ENCODE results near the gene GRB2. TPM values are rescaled to one million over a fixed set of nuclear protein-coding genes. Genes with fewer than 3 reads are reported as not detected.
A peak's percentile ranks its signal among the peaks of the same experiment; 100 is the strongest.

The GRB2 gene
- total and polyA plus RNA-seq, 7 experiments from 2014 or later, result 112 to 167 (median 145) TPM

DNA sequence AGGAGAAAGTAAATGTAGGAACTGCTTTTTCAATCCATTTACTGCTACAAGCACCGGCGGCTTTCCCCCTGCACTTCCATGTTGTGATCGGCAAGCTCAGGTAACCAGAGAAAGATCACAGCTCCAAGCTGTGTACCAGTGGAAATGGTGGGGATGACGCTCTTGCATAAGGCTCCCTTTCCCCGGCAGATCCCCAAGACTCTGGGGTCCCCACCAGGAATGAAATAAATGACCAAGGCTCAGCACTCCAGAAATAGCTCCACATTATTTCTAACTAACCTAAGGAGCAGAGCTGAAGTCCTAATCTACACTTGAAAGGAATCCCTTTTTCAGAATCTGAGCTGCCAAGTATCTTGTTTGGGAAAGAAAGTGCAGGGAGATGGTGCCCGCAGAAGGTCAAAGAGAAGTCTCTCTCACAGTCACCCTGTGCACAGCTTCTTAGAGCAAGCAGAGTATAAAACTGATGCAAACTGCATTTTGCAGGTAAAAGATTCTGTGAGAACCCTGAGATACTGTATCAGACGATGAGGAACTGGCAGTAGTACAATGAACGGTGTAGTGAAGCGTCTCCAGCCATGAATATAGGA lies 11.1 kb downstream of the GRB2 start:
- DNase-seq, result no peak
- H3K4me1 ChIP-seq (ENCODE audit: control insufficient read depth in 2 of 2, insufficient read depth in 2 of 2, low read length in 2 of 2), result peaks cover 10 to 49% of the 10 kb centered on the region in 2 donors
- peak overlapping the region; percentile 55 for H3K4me3 ChIP-seq (ENCODE audit: low read length)
- peaks cover 64 to 93% (median 80%) of the 10 kb centered on the region in 7 donors for H3K4me1 Mint-ChIP-seq
- ChIA-PET CTCF (interaction anchor here (0.6 to 1.9 kb wide), 7 partner anchors 14 to 870 kb away, joined by 3 to 14 read pairs (median 4); no protein-coding TSS in a partner anchor), POLR2A (interaction anchor here (0.6 to 2.9 kb wide), 10 partner anchors 11 to 409 kb away, joined by 3 to 21 read pairs (median 4); partner anchors contain the start of genes GRB2, MRPL58 and SLC25A19)
- peaks cover 0 to 19% (median 16%) of the 10 kb centered on the region in 5 donors for H3K36me3 Mint-ChIP-seq
- H3K27ac Mint-ChIP-seq, result peak overlapping the region; percentile 45 to 93 (median 83)
- H3K9me3 Mint-ChIP-seq, result no peaks in the 10 kb centered on the region
- ATAC-seq, result peak; percentile 5
- H3K36me3 ChIP-seq (ENCODE audit: control insufficient read depth in 2 of 3, insufficient read depth in 3 of 3, low read length in 3 of 3), result peaks cover 0 to 10% (median 7%) of the 10 kb centered on the region in 3 experiments
- H3K27ac ChIP-seq (ENCODE audit: low read depth, low read length), result peak overlapping the region; percentile 48
- H3K27me3 Mint-ChIP-seq, result no peaks in the 10 kb centered on the region
- H3K9me3 ChIP-seq (ENCODE audit: control insufficient read depth in 2 of 3, low read length in 3 of 3), result no peaks in the 10 kb centered on the region
- H3K4me3 Mint-ChIP-seq, result peak overlapping the region; percentile 87 to 98 (median 93)
- intact Hi-C loops (cut with micrococcal nuclease), result loop anchor here in 1 of 2 donors (5.0 kb wide), 1 partner anchor 57 kb away; no protein-coding TSS in a partner anchor
- no peaks in the 10 kb centered on the region for H3K27me3 ChIP-seq (ENCODE audit: control insufficient read depth in 2 of 2, insufficient read depth in 2 of 2, low read length in 2 of 2)

DNA sequence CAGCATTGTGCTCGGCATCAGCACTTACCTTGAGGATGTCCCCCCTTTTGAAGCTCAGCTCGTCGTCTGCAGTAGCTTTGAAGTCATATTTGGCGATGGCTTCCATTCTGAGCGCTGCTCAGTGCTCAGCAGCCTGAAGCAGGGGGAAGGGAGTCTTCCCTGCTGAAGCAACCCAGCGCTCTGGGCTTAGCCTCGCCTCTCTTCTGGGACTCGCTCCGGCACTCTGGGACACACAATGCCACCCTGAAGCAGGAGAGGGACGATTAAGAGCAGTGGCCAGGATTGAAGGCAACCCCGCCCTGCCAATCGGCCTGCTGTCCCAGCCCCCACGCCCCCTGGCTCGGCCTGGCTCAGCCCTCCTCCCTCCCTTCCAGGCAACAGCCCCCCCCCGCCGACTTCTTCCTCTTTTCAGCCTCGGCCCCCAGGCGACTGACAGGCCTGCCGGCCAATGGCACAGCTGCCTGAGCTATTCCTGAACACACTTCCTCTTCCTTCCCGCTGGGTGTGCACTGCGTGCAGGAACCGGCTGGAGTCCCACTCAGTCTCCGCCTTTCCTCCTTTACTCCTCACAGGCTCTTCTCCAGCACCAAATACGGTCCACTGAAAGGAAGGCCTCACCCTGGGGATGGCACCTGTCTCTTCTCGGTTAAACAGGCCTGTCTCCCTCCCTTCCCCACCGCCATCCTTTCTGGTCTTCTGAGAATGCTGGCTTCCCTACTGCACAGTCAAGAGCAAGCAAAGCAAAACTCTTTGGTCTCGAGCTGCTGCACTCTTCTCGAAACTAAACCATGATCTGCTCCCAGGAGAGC lies 11.8 kb downstream of the GRB2 start:
- Histone ChIP-seq H3K4me3 (ENCODE audit: low read length) (peak overlapping the region; percentile 55), H3K27me3 (ENCODE audit: control insufficient read depth in 2 of 2, insufficient read depth in 2 of 2, low read length in 2 of 2) (no peaks in the 10 kb centered on the region), H3K4me1 (ENCODE audit: control insufficient read depth in 2 of 2, insufficient read depth in 2 of 2, low read length in 2 of 2) (peaks cover 11 to 49% of the 10 kb centered on the region in 2 donors), H3K36me3 (ENCODE audit: control insufficient read depth in 2 of 3, insufficient read depth in 3 of 3, low read length in 3 of 3) (peaks cover 0 to 10% (median 7%) of the 10 kb centered on the region in 3 experiments), H3K27ac (ENCODE audit: low read depth, low read length) (peak overlapping the region; percentile 48), H3K9me3 (ENCODE audit: control insufficient read depth in 2 of 3, low read length in 3 of 3) (no peaks in the 10 kb centered on the region)
- CTCF ChIA-PET, result interaction anchor here (0.6 to 1.9 kb wide), 8 partner anchors 14 to 871 kb away, joined by 3 to 14 read pairs (median 5); no protein-coding TSS in a partner anchor
- DNase-seq, result peak; percentile 50 to 79 (median 55)
- POLR2A ChIA-PET, result interaction anchor here (0.5 to 2.9 kb wide), 14 partner anchors 8 to 408 kb away, joined by 3 to 21 read pairs (median 4); partner anchors contain the start of genes GRB2 and SLC25A19
- H3K4me3 Mint-ChIP-seq, result peak overlapping the region; percentile 87 to 98 (median 93)
- no peaks in the 10 kb centered on the region for H3K9me3 Mint-ChIP-seq
- peaks cover 0 to 25% (median 22%) of the 10 kb centered on the region in 5 donors for H3K36me3 Mint-ChIP-seq
- ATAC-seq, result peak; percentile 95
- H3K27me3 Mint-ChIP-seq, result no peaks in the 10 kb centered on the region
- intact Hi-C loops (cut with micrococcal nuclease), result loop anchor here (1.0 to 5.0 kb wide), 4 partner anchors 11 to 57 kb away; no protein-coding TSS in a partner anchor
- H3K4me1 Mint-ChIP-seq, result peaks cover 70 to 95% (median 85%) of the 10 kb centered on the region in 7 donors
- peak overlapping the region; percentile 45 to 93 (median 83) for H3K27ac Mint-ChIP-seq

DNA sequence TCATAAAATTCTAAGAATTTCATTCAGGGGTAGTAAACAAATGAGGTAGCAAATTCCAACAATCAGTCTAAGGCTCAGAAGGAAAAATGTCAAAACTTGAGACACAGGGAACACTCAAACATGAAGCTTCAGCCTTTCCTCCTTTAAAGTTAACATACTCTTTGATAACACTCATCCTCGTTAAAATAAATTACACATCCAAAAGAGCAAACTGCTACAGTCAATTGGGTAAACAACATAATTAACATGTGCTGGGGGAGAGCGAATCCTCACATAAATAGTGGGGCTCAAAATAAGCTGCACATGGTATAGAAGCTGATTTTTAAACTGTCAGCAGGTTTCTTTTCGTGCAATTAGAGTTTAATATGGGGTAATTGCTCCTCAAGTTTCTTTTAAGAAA lies 12.9 kb downstream of the GRB2 start:
- intact Hi-C loops (cut with micrococcal nuclease), result loop anchor here (2.0 to 5.0 kb wide), 3 partner anchors 14 to 56 kb away; no protein-coding TSS in a partner anchor
- Histone ChIP-seq H3K36me3 (ENCODE audit: control insufficient read depth in 2 of 3, insufficient read depth in 3 of 3, low read length in 3 of 3) (peaks cover 0 to 14% (median 7%) of the 10 kb centered on the region in 3 experiments), H3K27me3 (ENCODE audit: control insufficient read depth in 2 of 2, insufficient read depth in 2 of 2, low read length in 2 of 2) (no peaks in the 10 kb centered on the region), H3K4me1 (ENCODE audit: control insufficient read depth in 2 of 2, insufficient read depth in 2 of 2, low read length in 2 of 2) (peaks cover 16 to 49% of the 10 kb centered on the region in 2 donors), H3K4me3 (ENCODE audit: low read length) (no peak overlapping the region), H3K9me3 (ENCODE audit: control insufficient read depth in 2 of 3, low read length in 3 of 3) (no peaks in the 10 kb centered on the region), H3K27ac (ENCODE audit: low read depth, low read length) (no peak overlapping the region)
- DNase-seq (no peak), ATAC-seq (no peak)
- Mint-ChIP-seq H3K4me1 (peaks cover 69 to 97% (median 87%) of the 10 kb centered on the region in 7 donors), H3K36me3 (peaks cover 0 to 26% (median 23%) of the 10 kb centered on the region in 5 donors), H3K27ac (peak overlapping the region in 3 of 9 donors; percentile 21 to 62 (median 43)), H3K9me3 (no peaks in the 10 kb centered on the region), H3K4me3 (peak overlapping the region in 9 of 10 donors; percentile 4 to 98 (median 45)), H3K27me3 (no peaks in the 10 kb centered on the region)
- POLR2A ChIA-PET, result interaction anchor here (0.5 to 2.9 kb wide), 5 partner anchors 9 to 123 kb away, joined by 4 to 21 read pairs (median 4); partner anchors contain the start of gene GRB2
- CTCF ChIA-PET, result interaction anchor here (1.7 to 1.9 kb wide), 2 partner anchors 56 to 70 kb away, joined by 7 to 14 read pairs; no protein-coding TSS in a partner anchor

DNA sequence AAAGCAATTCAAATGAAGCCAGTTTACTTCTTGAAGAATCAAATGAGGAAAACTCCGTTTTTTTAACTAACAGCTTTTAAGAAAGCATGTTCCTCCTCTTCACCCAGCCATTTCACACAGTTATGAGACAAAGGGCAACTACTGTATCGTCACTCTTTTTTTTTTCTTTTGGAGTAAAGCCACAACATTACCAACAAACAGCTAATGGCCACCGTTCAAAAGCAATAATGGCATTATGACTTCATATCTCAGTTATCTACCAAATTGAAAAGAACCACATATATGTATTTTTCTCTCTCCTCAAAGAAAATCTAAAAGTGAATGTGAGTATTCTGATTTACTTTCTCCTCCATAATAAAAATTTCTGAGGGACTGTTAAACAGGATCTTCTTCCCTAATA lies 14.5 kb downstream of the GRB2 start:
- H3K27ac Mint-ChIP-seq, result peak overlapping the region in 2 of 9 donors; percentile 10 to 39
- H3K4me3 Mint-ChIP-seq, result peak overlapping the region in 4 of 10 donors; percentile 21 to 48 (median 28)
- no peak for ATAC-seq
- DNase-seq, result no peak
- Histone ChIP-seq H3K27me3 (ENCODE audit: control insufficient read depth in 2 of 2, insufficient read depth in 2 of 2, low read length in 2 of 2) (no peaks in the 10 kb centered on the region), H3K4me1 (ENCODE audit: control insufficient read depth in 2 of 2, insufficient read depth in 2 of 2, low read length in 2 of 2) (peaks cover 16 to 38% of the 10 kb centered on the region in 2 donors), H3K27ac (ENCODE audit: low read depth, low read length) (no peak overlapping the region), H3K9me3 (ENCODE audit: control insufficient read depth in 2 of 3, low read length in 3 of 3) (no peaks in the 10 kb centered on the region), H3K4me3 (ENCODE audit: low read length) (no peak overlapping the region), H3K36me3 (ENCODE audit: control insufficient read depth in 2 of 3, insufficient read depth in 3 of 3, low read length in 3 of 3) (peaks cover 0 to 29% (median 7%) of the 10 kb centered on the region in 3 experiments)
- ChIA-PET POLR2A (no interaction called here), CTCF (no interaction called here)
- no peaks in the 10 kb centered on the region for H3K9me3 Mint-ChIP-seq
- intact Hi-C loops (cut with micrococcal nuclease), result loop anchor here in 1 of 2 donors (5.0 kb wide), 1 partner anchor 54 kb away; no protein-coding TSS in a partner anchor
- H3K27me3 Mint-ChIP-seq, result no peaks in the 10 kb centered on the region
- H3K36me3 Mint-ChIP-seq, result peaks cover 0 to 30% (median 24%) of the 10 kb centered on the region in 5 donors
- peaks cover 66 to 90% (median 79%) of the 10 kb centered on the region in 7 donors for H3K4me1 Mint-ChIP-seq

DNA sequence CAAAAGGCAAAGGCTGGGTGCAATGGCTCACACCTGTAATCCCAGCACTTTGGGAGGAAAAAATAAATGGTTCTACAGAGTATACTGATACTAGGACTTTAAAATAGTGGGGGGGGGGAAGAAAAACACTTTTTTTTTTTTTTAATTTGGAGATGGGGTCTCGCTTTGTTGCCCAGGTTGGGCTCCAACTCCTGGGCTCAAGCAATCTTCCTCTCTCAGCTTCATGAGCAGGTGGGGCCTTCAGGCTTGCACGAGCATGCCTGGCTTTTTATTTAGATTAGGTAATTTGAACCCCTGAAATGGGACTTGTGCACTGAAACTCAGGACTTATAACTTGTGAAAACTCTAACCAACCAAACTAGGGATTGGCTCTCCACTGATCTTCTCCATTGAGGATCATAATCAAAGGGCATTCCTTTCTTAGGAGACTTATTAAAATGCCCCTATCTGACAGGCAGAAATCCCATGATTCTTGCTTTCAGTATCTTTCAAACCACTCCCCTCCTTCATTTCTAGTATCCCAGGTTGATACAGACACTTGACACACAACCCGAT lies 16.9 kb downstream of the GRB2 start:
- Mint-ChIP-seq H3K4me1 (peaks cover 44 to 85% (median 63%) of the 10 kb centered on the region in 7 donors), H3K4me3 (peak overlapping the region in 5 of 10 donors; percentile 0 to 52 (median 20)), H3K9me3 (no peaks in the 10 kb centered on the region), H3K27me3 (no peaks in the 10 kb centered on the region), H3K27ac (peak overlapping the region in 6 of 9 donors; percentile 5 to 54 (median 47)), H3K36me3 (peaks cover 0 to 34% (median 24%) of the 10 kb centered on the region in 5 donors)
- no peak for ATAC-seq
- Histone ChIP-seq H3K27ac (ENCODE audit: low read depth, low read length) (no peak overlapping the region), H3K4me1 (ENCODE audit: control insufficient read depth in 2 of 2, insufficient read depth in 2 of 2, low read length in 2 of 2) (peaks cover 16 to 28% of the 10 kb centered on the region in 2 donors), H3K4me3 (ENCODE audit: low read length) (no peak overlapping the region), H3K9me3 (ENCODE audit: control insufficient read depth in 2 of 3, low read length in 3 of 3) (no peaks in the 10 kb centered on the region), H3K36me3 (ENCODE audit: control insufficient read depth in 2 of 3, insufficient read depth in 3 of 3, low read length in 3 of 3) (peaks cover 0 to 30% (median 7%) of the 10 kb centered on the region in 3 experiments), H3K27me3 (ENCODE audit: control insufficient read depth in 2 of 2, insufficient read depth in 2 of 2, low read length in 2 of 2) (no peaks in the 10 kb centered on the region)
- ChIA-PET CTCF (no interaction called here), POLR2A (interaction anchor here (0.6 kb wide), 2 partner anchors 19 to 44 kb away, joined by 3 to 4 read pairs; no protein-coding TSS in a partner anchor)
- intact Hi-C loops (cut with micrococcal nuclease), result no loop called here
- DNase-seq, result no peak

Data from naive thymus-derived CD4-positive, alpha-beta T cell (primary cell).